ENCODE measurements around the gene HMX2. TPM values are rescaled to one million over a fixed set of nuclear protein-coding genes. Genes with fewer than 3 reads are reported as not detected.

Gene HMX2
- total RNA-seq = not detected in 2 replicates

- no peak for DNase-seq (ENCODE audit: low read depth in 2 of 2)
These were observed at the start of gene HMX2 for GRCh38 chr10:123147635-123148413. TSS of gene HMX2 (plus strand) at chr10:123148136. CDS start at chr10:123148379, 243 bp downstream.

- DNase-seq (ENCODE audit: low read depth in 2 of 2) = no peak
These were observed 47.7 kb upstream of the HMX2 start for GRCh38 chr10:123100030-123100762.

- DNase-seq (ENCODE audit: low read depth in 2 of 2) = no peak
These were observed 46.1 kb upstream of the HMX2 start for GRCh38 chr10:123101872-123102271.

- no peak for DNase-seq (ENCODE audit: low read depth in 2 of 2)
These were observed 45.3 kb upstream of the HMX2 start for GRCh38 chr10:123102673-123103072.

GRCh38 chr10:123103944-123104343 is 44.0 kb upstream of the HMX2 start:
- no peak for DNase-seq (ENCODE audit: low read depth in 2 of 2)

- DNase-seq (ENCODE audit: low read depth in 2 of 2) = no peak
These were observed 38.5 kb upstream of the HMX2 start for GRCh38 chr10:123109466-123109865.

- no peak for DNase-seq (ENCODE audit: low read depth in 2 of 2)
These were observed 30.1 kb upstream of the HMX2 start for GRCh38 chr10:123117644-123118417.

GRCh38 chr10:123119081-123119480 is 28.9 kb upstream of the HMX2 start:
- DNase-seq (ENCODE audit: low read depth in 2 of 2) = no peak

- DNase-seq (ENCODE audit: low read depth in 2 of 2) = no peak
These were observed 21.7 kb upstream of the HMX2 start for GRCh38 chr10:123126246-123126645.

- no peak for DNase-seq (ENCODE audit: low read depth in 2 of 2)
These were observed 18.2 kb upstream of the HMX2 start for GRCh38 chr10:123129618-123130271.

- DNase-seq (ENCODE audit: low read depth in 2 of 2) = peak; percentile 68 to 81
These were observed 15.1 kb upstream of the HMX2 start for GRCh38 chr10:123132576-123133477.

- no peak for DNase-seq (ENCODE audit: low read depth in 2 of 2)
These were observed 14.2 kb upstream of the HMX2 start for GRCh38 chr10:123133541-123134342.

GRCh38 chr10:123134343-123134914 is 13.5 kb upstream of the HMX2 start:
- DNase-seq (ENCODE audit: low read depth in 2 of 2) = no peak

- DNase-seq (ENCODE audit: low read depth in 2 of 2) = no peak
These were observed 13.0 kb upstream of the HMX2 start for GRCh38 chr10:123134915-123135414.

- DNase-seq (ENCODE audit: low read depth in 2 of 2) = no peak
These were observed 12.4 kb upstream of the HMX2 start, which contains the start of gene HMX3 for GRCh38 chr10:123135415-123136141. TSS of gene HMX3 (plus strand) at chr10:123135970. CDS start at chr10:123136051, 81 bp downstream.

GRCh38 chr10:123136221-123136805 is 11.6 kb upstream of the HMX2 start:
- no peak for DNase-seq (ENCODE audit: low read depth in 2 of 2)

- no peak for DNase-seq (ENCODE audit: low read depth in 2 of 2)
These were observed 10.9 kb upstream of the HMX2 start for GRCh38 chr10:123136806-123137642.

Data from dermis microvascular lymphatic vessel endothelial cell (primary cell).